ENCODE data around the gene NEO1.
A peak's percentile ranks its signal among the peaks of the same experiment; 100 is the strongest.
"Not testable (repeated sequence)": the region's sequence is repeated elsewhere in the genome, so short reads cannot be mapped to it uniquely, and the experiment has no call there.

The NEO1 gene

GRCh38 chr15:73142802-73143762 lies 90.8 kb downstream of the NEO1 start:
- no peak for DNase-seq

DNA sequence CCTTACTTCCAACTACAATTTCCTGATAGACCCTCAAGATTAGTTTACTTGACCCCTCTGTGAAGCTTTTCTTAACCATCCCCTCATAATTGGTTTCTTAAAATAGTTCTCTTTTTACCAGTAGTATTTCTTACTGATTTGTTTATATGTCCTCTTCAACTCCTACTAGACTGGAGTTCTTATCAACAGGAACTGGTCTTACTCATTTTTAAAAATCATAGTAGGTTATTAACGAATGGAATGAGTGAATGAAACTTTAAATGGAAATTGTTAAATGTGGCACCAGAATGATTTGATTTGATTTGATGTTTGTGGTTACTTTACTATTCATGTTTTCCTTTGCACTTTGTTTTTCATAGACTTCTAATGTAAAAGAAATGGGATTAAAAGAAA lies 91.5 kb downstream of the NEO1 start:
- DNase-seq = no peak

GRCh38 chr15:73146419-73146818 lies 94.2 kb downstream of the NEO1 start:
- no peak for DNase-seq

- no peak for DNase-seq
Measured at GRCh38 chr15:73150831-73151230, 98.6 kb downstream of the NEO1 start.

DNA sequence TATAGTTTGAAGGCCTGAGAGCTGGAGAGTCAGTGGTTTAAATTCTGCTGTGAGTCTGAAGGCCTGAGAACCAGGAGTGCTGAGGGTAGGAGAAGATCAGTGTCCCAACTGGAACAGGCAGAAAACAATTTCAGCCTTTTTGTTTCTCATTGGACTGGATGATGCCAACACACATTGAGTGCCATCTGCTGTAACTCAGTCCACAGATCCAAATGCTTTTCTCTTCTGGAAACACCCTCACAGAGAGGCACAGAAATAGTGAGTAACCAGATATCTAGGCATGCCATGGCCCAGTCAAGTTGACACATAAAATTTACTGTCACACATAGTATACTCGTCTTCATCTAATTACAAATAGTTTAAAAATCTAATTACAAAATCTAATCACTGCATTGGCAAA lies 100.8 kb downstream of the NEO1 start:
- no peak for DNase-seq

GRCh38 chr15:73153447-73153846 lies 101.2 kb downstream of the NEO1 start:
- DNase-seq = no peak

GRCh38 chr15:73156431-73157191 lies 104.3 kb downstream of the NEO1 start:
- no peak for DNase-seq

DNA sequence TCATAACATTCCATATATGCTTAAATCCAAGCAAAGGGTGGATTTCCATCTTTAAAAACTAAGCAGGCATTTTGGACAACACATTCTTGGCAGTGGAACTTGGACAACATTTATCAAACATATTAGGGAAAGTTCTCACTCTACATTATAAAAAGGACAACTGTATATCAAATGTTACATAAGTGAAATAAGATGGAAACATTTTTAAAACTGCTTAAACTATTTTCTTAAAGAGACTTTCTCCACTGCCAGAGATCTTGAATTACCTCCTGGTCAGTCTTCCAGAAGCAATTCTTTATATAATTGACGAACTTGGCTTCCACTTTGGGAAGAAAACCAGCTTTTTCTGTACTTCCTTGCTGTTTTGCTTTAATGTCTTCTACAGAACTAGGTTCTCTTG lies 109.3 kb downstream of the NEO1 start:
- no peak for DNase-seq

DNA sequence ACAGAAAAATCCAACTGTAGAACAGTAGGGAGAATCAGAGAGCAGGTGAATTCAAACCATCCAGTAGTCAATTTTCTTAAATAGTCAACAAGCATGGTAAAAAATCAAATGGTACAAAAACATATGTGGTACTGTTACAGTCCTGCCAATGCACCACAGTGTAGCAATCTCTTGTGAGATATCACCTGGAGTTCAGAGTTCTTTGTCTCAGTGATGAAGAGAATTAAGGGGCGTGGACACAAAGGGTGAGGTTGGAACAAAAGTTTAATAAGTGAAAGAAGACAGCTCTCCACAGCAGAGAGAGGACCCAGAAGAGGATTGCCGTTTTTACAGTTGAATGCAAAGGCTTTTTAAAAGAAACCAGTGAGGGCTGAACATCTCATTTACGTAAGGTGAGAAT lies 113.2 kb downstream of the NEO1 start:
- DNase-seq = no peak

DNA sequence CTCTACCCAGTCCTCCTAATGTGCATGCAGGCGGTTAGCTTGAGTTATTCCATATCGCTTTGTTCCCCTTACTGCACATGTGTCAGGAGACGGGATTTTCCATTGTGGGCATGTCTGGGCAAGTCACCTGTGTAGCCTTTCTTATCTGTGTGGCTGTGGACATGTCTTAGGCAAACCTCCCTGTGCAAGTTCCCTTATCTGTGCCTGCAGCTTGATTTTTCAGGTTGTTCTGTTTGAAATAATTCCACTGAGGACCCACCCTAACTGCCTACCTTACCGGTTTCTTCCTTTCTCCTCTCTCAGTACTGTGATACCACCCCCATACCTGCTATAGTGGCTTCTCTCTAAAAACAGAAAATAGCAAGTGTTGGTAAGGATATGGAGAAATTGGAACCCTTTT lies 113.6 kb downstream of the NEO1 start:
- DNase-seq = no peak

GRCh38 chr15:73166711-73167110 lies 114.4 kb downstream of the NEO1 start:
- not testable (repeated sequence) for DNase-seq

GRCh38 chr15:73168487-73168886 lies 116.2 kb downstream of the NEO1 start:
- DNase-seq = no peak

- DNase-seq = no peak
Measured at GRCh38 chr15:73171711-73172110, 119.4 kb downstream of the NEO1 start.

DNA sequence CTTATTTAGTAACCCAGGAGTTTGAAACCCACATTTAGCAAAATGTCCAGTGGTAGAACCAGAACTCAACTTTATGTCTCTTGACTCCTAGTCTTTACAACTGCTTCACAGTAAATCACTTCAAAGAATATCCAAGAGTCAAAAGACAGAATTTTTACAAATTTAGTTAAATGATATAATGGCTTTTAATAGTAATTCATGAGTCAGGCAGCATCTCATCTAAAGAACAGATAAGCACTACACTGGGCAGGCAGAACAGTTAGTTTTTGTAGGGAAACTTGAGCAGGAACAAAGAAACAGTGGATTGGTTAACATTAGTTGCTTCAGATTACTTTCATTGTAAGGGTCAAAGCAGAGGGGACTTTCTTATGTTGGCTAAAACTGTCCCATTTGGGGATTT lies 120.2 kb downstream of the NEO1 start:
- no peak for DNase-seq

DNA sequence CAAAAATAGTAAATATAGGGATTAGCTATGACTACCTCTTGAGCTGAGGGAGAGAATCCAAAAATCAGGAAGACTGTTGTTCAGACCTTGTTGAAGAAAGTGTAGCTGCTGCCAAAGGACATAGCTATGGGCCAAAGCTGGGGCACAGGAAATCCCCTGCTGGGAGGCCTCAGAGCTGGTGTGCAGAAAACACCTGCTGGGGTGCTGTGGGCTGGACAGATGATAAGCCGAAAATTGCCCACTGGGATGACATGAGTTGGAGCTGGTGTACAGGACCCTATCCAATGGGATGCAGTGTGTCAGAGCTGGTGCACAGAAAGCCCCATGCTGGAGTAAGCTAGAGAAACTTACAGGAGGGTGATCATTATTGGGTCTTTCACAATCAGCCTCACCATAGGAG lies 121.9 kb downstream of the NEO1 start:
- no peak for DNase-seq

DNA sequence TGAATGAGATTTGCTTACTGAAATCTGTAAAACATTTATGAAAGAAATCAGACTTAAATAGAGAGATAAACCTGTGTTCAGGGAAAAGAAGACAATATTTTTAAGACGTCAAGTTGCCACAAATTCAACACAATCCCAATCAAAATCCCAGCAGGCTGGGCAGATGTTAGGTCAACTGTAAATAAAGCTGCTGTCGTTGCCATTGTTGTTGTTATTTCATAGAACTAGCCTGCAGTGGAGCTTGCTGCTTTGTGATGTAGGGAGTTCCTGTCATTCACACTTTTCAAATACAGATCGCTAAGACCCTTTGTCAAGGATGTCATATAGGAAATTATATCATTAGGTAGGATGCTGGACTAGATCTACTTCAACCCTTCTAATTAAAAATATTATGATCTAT lies 123.1 kb downstream of the NEO1 start:
- no peak for DNase-seq

DNA sequence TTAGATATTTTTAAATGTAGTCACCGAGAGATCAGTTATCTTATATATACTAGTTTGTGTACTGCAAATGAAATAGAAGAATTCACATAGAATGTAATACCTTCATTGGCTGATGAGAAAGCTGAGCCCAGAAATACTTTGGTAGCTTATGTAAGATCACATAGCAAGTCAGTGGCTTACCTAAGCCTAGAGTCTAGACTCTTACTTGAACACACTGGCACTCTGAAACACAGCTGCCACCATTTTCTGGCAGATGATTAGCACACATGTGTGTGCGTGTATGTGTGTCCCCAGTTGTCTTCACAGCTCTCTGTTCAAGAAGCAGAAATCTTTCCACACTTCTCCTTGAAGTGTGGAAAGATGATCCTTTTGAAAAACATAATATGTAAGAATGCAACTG lies 124.3 kb downstream of the NEO1 start:
- peak in 1 of 2 experiments; percentile 7 for DNase-seq

- no peak for DNase-seq
Measured at GRCh38 chr15:73183071-73183470, 130.8 kb downstream of the NEO1 start.

DNA sequence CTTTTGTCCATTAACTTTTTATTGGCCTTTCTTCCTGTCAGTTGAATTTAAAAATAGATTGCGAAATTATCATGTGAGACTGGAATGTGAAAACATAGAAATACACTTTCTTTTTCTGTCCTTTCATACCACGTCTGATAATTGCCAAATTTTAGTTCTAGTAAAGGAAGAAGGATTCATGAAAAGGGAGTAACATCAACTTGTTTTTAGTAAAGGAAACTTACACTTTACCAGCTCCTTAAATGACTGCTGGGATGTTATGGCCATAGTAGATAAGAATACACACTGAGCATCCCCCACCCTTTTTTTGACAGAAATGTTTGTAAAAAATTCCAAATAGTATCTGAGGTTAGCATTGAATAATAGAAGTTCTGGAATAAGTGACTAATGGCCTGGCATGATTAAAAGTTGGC lies 137.9 kb downstream of the NEO1 start:
- no peak for DNase-seq

- DNase-seq = no peak
Measured at GRCh38 chr15:73195166-73195565, 142.9 kb downstream of the NEO1 start.

DNA sequence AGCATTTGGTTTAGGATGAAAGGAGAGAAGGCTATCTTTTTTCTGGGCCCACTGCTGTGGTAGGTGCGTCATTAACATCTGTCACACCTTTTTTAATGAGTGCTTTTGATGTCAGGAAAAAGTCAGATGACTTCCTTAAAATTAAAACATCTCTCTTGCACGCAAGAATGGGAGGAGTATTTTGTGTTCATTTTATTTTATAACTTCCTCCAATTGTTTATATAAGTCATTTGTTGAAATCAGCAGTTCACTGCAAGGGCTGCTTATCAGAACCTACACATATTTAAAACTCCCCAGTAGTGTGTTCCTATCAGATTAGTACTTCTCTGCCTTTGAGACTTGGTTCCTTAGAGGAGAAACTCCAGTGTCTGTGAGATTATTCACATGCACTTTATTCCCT lies 143.8 kb downstream of the NEO1 start:
- peak in 1 of 2 experiments; percentile 54 for DNase-seq

- DNase-seq = no peak
Measured at GRCh38 chr15:73200339-73200738, 148.1 kb downstream of the NEO1 start.

GRCh38 chr15:73210630-73211029 lies 158.4 kb downstream of the NEO1 start:
- no peak for DNase-seq

DNA sequence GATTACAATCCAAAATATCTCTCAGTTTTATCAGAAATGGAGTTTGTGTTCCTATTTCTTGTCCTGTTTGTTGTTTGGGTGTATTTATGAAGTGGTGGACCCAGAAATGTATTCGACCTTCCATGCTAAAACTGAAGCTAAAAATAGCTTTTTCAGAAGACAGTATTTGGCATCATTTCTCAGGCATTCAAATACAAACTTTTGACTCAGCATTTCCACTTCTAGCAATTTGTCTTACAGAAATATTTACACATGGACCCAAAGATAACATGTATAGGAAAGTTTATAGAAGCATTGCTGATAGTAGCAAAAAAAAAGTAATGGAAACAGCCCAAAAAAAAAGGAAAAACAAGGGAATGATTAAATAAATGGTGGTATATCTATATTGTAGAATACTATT lies 160.2 kb downstream of the NEO1 start:
- no peak for DNase-seq

Data from NCI-H524 (cell line).